Lower lobe of right lung (tissue), 2 donors: ENCODE data around the gene CCDC8. TPM values are rescaled to one million over a fixed set of nuclear protein-coding genes. Genes with fewer than 3 reads are reported as not detected.

ENCODE experiments used
- ATAC-seq, 2 donors: fragments of 200-7000 bp; cut with Tn5 transposase; one replicate each; pipeline ENCODE4 v1.9.1; 2020 to 2022; ENCODE audit warnings: mild to moderate bottlenecking in 2 of 2, moderate library complexity in 2 of 2
- DNase-seq: peaks from one replicate; pipeline ENCODE4 v3.0.0-alpha.2; 2020
- H3K27ac ChIP-seq: fragments of 200-600 bp; one replicate; pipeline ENCODE4 v1.8.0; 2022
- H3K27me3 ChIP-seq: fragments of 200-600 bp; one replicate; pipeline ENCODE4 v1.8.0; 2022; ENCODE audit warnings: low read depth
- H3K36me3 ChIP-seq: fragments of 200-600 bp; one replicate; pipeline ENCODE4 v1.8.0; 2022; ENCODE audit warnings: mild to moderate bottlenecking
- H3K4me1 ChIP-seq: fragments of 200-600 bp; one replicate; pipeline ENCODE4 v1.8.0; 2022
- H3K4me3 ChIP-seq: fragments of 200-600 bp; one replicate; pipeline ENCODE4 v1.8.0; 2022; ENCODE audit warnings: mild to moderate bottlenecking
- H3K9me3 ChIP-seq: fragments of 200-600 bp; one replicate; pipeline ENCODE4 v1.8.0; 2022
- intact Hi-C: fragments of 100-400 bp; cut with DNase I; formaldehyde crosslinking; loops from one replicate; pipeline ENCODE4 v1.11.0; 2022
- total RNA-seq: library from RNA; stranded (reverse); fragmentation: NEBNext Ultra II Directional; extraction: Animal tissue kit (Norgen Biotek cat#: 25700); gene quantifications from one replicate; pipeline ENCODE4 v1.2.1, GENCODE V29; 2021
- TF ChIP-seq, protein P1 (sequence below): fragments of 200-600 bp; IDR thresholded peaks from one replicate; pipeline ENCODE4 v1.8.0; 2022; ENCODE audit warnings: antibody characterized with exemption, mild to moderate bottlenecking
- donor health status: DM: no; HTN: yes; CAD: no; lungs with severe emphysema.

Gene CCDC8
- total RNA-seq, 1 donor from 2014 or later = 9.1 TPM

DNA sequence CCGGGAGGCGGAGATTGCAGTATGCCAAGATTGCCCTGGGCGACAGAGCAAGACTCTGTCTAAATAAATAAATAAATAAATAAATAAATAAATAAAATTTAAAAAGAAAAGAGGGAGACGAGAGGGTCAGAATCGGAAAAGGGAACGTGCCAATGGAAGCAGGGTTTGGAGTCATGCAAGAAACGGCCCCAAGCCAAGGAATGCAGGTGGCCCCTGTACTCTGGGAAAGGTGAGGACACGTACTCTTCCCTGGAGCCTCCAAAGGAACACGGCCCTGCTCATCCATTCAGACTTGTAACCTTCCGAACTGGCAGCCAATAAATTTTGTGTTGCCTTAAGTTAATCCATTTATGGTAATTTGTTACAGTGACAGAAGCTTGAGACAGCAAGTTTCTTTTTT, 35.2 kb upstream of the CCDC8 start:
- H3K9me3 ChIP-seq = no peaks in the 10 kb centered on the region
- DNase-seq (no peak), ATAC-seq (no peak)
- no peaks in the 10 kb centered on the region for H3K27me3 ChIP-seq
- intact Hi-C loops = no loop called here
- no peaks in the 10 kb centered on the region for H3K4me1 ChIP-seq
- H3K4me3 ChIP-seq = no peak overlapping the region
- H3K27ac ChIP-seq = no peak overlapping the region
- TF ChIP-seq, protein P1, sequence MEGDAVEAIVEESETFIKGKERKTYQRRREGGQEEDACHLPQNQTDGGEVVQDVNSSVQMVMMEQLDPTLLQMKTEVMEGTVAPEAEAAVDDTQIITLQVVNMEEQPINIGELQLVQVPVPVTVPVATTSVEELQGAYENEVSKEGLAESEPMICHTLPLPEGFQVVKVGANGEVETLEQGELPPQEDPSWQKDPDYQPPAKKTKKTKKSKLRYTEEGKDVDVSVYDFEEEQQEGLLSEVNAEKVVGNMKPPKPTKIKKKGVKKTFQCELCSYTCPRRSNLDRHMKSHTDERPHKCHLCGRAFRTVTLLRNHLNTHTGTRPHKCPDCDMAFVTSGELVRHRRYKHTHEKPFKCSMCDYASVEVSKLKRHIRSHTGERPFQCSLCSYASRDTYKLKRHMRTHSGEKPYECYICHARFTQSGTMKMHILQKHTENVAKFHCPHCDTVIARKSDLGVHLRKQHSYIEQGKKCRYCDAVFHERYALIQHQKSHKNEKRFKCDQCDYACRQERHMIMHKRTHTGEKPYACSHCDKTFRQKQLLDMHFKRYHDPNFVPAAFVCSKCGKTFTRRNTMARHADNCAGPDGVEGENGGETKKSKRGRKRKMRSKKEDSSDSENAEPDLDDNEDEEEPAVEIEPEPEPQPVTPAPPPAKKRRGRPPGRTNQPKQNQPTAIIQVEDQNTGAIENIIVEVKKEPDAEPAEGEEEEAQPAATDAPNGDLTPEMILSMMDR = no peak
- no peaks in the 10 kb centered on the region for H3K36me3 ChIP-seq

DNA sequence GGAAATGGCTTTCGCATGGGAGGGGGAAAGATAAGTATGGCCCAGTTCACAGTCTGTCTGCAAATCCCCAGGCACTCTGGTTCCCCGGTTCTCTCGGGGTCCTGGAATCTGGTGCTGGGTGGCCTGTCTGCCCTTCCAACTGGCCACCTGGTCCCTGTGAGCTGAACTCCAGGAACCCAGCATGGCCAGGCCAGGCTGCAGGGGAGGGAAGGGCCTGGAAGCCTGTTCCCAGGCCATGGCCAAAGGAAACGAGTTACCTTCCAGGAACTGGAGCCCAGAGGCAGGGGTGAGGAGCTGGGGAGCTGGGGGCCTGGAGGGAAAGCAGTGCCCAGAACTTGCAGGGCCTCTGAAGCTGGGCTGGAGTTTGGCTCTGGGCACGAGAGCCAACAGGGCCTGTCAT, 34.5 kb upstream of the CCDC8 start:
- no peaks in the 10 kb centered on the region for H3K36me3 ChIP-seq
- no peak for DNase-seq
- TF ChIP-seq, protein P1 = no peak
- H3K27ac ChIP-seq = no peak overlapping the region
- H3K27me3 ChIP-seq = no peaks in the 10 kb centered on the region
- no peak overlapping the region for H3K4me3 ChIP-seq
- peaks cover 5% of the 10 kb centered on the region for H3K4me1 ChIP-seq
- no peaks in the 10 kb centered on the region for H3K9me3 ChIP-seq
- ATAC-seq = no peak
- intact Hi-C loops = no loop called here

DNA sequence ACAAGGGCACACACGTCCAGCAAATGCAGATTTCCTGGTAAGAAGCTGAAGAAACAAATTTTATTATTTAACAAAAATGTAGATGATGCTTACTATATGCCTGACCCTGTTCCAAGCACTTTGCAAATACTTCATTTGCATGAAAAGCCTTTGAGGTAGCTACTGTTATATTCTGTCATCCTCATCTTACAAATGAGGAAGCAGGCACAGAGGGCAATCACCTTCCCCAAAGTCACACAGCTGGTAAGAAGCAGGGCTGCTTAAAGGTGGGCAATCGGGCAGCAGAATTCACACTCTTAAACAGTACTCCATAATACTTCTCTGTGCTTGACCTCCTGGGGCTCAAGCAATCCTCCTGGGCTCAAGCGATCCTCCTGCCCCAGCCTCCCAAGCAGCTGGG, 33.6 kb upstream of the CCDC8 start:
- Histone ChIP-seq H3K27me3 (no peaks in the 10 kb centered on the region), H3K36me3 (no peaks in the 10 kb centered on the region), H3K27ac (no peak overlapping the region), H3K9me3 (no peaks in the 10 kb centered on the region), H3K4me3 (no peak overlapping the region), H3K4me1 (peaks cover 9% of the 10 kb centered on the region)
- no peak for DNase-seq
- TF ChIP-seq, protein P1 = no peak
- intact Hi-C loops = no loop called here
- ATAC-seq = no peak

DNA sequence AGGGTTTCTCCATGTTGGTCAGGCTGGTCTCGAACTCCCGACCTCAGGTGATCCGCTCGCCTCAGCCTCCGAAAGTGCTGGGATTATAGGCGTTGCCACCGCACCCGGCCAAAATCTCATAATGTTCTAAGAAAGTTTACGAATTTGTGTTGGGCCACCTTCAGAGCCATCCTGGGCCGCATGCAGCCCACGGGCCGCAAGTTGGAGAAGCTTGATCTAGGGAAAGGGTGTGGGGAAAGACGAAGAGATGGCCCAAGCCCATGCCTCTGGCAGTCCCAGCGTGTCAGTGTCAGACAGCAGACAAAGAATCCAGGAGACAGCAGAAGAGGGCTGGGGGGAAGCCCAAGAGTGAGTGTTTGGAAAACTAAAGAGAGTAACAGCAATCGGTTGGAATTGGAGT, 32.7 kb upstream of the CCDC8 start:
- no peak overlapping the region for H3K4me3 ChIP-seq
- no peak for ATAC-seq
- H3K27me3 ChIP-seq = no peaks in the 10 kb centered on the region
- H3K36me3 ChIP-seq = no peaks in the 10 kb centered on the region
- no peak overlapping the region for H3K27ac ChIP-seq
- H3K9me3 ChIP-seq = no peaks in the 10 kb centered on the region
- peaks cover 9% of the 10 kb centered on the region for H3K4me1 ChIP-seq
- no peak for DNase-seq
- TF ChIP-seq, protein P1 = no peak
- intact Hi-C loops = no loop called here

DNA sequence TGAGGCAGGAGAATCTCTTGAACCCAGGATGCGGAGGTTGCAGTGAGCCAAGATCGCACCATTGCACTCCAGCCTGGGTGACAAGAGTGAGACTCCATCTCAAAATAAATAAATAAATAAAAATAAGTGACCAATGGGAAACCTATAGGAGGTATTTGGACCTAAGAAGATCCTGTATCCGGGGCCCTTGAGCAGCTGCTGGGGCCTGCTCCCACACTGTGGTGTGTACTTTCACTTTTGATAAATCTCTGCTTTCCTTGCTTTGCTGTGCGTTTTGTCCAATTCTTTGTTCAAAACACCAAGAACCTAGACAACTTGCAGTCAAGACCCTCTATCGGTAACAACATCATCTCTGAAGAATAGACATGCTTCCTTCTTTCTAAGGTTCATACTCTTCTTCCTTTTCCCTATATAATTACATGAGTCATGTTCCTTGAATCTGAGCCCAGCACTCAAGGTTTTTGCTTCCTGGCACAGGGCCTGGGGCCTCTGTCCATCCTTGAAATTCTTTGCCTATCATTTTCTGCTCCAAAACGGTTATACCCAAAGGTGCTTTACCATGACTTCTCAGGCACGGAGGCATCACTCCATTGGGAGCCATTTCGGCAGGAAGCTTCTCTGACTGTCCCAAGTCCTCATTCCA, 29.6 kb upstream of the CCDC8 start:
- TF ChIP-seq, protein P1 = no peak
- ATAC-seq (no peak), DNase-seq (no peak)
- H3K4me1 ChIP-seq = peaks cover 9% of the 10 kb centered on the region
- intact Hi-C loops = no loop called here
- H3K36me3 ChIP-seq = no peaks in the 10 kb centered on the region
- no peak overlapping the region for H3K27ac ChIP-seq
- H3K4me3 ChIP-seq = no peak overlapping the region
- no peaks in the 10 kb centered on the region for H3K9me3 ChIP-seq
- H3K27me3 ChIP-seq = no peaks in the 10 kb centered on the region
